HG03439 (cell line): ENCODE results near the gene OPN4.

Experiments
- ATAC-seq: cut with Tn5 transposase; IDR thresholded peaks from one replicate; pipeline ENCODE4 v1.9.1; 2021; ENCODE audit warnings: mild to moderate bottlenecking, moderate library complexity; ENCODE audit not compliant: unreplicated experiment

The OPN4 gene

DNA sequence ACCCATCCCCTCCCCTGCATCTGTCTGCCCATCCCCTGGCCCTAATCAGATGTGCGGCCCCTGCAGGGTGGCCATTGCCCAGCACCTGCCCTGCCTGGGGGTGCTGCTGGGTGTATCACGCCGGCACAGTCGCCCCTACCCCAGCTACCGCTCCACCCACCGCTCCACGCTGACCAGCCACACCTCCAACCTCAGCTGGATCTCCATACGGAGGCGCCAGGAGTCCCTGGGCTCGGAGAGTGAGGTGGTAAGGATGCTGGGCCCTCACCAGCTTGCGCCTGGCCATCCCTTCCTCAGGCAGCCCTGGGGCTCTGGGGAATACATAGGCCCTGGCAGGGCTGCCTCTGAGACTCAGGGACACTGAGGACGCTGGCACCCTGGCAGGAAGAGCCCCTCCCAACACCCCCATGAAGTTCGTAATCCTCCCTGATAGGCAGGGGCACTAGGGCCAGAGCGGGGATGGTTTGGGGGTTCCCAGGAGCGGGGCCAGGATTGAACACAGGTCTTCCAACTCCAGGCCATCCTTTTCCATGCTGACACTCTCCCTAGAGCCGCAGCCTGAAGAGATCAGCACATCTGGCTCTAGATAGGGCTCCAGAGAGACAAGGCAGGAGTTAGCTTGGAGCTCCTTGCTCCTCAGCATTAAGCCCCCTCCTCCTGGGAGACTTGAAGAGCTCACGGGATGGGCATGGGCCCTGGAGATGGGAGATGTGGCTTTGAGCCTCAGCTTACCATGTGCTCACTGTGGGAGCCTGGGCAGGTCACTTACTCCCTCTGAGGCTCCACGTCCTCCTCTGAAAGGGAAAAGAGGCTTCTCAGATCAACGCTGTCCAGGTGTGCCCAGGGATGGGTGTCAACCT is 8.1 kb downstream of the OPN4 start:
- no peak for ATAC-seq

DNA sequence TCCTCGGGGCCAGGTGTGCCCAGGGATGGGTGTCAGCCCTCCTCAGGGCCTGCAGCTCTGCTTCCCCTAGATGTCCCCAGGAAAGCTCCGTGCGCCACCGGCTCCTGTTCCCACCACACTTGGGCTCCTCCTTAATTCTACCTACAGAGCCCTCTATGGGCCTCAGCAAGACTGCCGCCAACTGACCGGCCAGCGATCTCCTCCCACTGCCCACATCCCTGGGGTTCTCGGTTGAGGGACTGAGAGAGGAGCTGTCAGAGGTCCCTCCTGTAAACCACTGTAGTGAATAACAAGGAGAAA is 8.6 kb downstream of the OPN4 start:
- no peak for ATAC-seq

DNA sequence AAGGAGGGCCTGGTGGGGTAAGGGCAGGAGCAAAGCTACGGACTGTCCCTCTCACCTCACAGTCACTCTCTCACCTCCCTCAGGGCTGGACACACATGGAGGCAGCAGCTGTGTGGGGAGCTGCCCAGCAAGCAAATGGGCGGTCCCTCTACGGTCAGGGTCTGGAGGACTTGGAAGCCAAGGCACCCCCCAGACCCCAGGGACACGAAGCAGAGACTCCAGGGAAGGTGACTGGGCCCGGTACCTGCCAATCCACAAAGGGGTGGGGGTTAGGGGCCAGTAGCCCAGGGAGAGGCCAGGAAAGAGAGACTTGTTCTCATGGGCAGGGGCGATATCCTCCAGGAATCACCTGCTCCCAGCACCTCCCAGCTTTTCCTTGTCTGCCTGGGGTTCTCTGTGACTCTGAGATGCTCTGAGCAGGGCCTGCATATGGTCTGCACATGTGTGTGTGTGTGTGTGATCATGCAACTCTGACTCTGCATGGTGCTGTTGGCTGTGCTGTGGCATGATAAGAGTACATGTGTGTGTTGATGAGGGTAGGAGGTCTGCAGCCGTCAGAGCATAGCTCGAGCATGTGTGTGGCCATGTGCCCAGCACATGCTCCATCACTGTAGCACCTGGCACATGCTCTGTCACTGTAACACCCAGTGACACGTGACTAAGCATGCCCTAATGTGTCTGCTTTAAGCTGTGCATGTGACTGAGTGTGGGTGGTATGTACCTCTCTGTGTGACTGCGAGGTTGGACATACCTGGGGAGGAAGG is 9.4 kb downstream of the OPN4 start:
- ATAC-seq = no peak

DNA sequence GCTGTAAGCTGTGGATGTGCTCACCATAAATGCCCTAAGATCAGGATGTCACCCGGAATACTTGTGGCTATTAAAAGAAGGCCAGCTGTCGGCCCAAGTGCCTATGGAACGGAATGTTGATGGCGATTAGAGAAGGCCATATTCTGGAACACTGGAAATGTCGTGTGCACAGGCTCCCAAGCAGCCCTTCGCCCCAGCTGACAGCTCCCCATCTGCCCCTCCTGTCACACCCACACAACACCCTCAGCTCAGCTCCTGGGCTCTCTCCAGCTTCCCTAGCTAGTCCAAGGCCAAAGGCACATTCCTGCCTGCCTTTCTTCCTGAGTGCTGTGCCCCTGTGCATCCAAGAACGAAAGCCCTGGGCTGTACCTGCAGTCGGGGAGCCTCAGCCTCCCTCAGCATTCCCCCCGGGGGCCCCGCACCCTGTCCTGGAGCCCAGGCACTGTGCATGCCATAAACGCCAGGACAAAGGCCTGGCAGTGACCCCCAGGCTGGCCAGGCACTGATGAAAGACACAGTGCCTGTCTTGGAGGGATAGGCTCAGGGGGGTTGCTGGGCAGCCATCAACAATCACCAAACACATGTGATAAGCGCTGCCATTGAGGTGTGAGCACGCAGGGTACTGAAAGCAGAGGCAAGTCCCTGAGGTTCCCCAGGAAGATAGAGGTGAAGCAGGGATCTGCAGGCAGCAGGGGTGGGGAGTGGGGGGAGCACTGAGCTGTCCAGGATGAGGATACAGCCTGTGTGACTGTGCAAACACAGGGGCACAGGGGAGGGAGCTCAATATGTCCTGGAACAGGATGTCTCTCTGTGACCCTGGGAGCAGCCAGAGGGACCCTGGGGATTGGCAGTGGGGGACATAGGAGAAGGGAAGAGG is 10.2 kb downstream of the OPN4 start:
- ATAC-seq = no peak

DNA sequence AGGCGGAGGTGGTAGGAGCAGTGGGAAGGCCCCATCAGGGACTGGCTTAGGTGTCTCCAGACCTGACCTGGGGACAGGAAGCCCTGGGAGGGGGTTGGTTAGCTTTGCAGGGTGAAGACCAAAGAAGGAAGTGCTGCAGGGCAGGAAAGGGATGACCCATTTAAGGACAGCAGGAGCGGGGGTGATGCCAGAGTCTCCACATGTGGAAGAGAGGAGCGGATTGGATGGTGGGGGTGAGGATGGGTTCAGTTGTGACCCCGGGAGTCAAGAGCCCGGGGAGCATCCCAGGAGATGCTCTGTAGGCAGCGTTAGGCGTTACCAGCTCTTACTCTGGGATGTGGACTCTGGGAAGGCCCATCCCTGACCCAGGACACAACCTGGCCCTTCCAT is 10.9 kb downstream of the OPN4 start:
- ATAC-seq = no peak

DNA sequence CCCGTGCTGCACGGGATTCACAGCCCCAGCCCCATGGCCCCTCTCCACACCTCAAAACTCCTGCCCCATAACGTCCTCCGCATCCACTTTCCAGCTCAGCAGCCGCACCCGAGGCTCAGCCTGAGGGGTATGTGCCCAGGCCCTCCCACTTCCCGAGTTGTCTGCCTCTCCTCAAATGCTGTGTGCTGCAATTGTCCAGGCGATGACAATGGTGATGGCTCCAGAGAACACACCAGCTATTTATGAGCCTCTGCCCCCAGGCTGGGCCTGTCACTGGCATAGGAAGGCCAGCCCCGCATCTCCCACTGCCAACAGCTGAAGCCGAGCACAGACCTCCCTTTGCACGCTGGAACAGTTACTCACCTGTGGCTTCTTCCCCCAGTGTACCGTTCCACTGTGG is 11.5 kb downstream of the OPN4 start:
- ATAC-seq = no peak

DNA sequence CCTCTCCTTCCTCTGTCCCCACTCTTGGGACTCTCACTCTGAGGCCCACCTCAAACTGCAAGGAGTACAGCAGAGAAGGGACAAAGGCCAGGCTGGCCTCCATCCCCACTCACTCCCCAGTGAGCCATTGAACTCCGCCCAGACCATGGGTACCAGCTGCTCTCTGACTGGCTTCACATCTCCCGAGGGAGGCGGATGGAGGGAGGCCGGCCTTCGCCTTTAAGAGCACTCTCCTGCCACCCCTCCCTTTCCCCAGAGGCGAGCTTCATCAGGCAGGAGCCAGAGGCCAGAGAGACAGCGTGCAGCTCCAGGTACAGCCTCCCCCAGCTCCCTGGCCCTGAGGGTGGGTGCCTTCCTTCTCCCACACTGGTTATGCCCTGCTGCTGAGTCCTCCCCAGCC is 12.2 kb downstream of the OPN4 start:
- no peak for ATAC-seq

DNA sequence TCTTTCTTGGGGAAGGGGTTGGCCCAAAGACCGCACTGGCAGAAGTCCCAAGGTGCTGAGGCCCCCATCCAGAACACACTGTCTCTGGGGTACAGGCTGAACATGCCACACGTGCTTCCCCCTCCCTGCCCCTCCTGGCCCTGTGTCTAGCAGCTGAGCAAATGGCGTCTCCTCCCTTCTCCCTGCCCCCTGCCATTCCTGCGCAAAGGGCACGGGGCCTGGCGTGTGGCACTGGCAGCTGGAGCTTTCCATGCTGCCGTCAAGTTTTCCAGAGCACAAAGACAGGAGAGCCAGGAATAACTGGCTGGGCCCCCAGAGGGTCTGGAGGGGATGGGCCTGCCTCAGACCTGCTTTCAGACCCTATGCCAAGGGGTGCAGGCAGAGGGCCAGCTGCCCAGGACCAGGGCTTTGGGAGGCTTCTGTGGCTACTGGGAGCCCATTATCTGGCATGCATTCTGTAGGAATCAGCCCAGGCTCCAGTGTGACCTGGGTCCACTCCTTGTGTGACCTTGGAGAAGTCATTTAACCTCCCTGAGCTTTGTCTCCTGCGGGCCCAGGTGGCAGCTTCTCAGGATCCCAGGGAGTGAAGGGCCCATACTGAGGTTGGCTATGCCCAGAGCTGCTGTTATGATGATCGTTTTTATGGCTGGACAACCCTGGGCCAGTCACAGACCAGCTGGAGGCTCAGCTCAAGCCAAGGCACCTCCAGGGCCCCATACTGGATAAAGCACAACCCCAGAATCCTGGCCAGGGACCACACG is 13.3 kb downstream of the OPN4 start:
- ATAC-seq = no peak

DNA sequence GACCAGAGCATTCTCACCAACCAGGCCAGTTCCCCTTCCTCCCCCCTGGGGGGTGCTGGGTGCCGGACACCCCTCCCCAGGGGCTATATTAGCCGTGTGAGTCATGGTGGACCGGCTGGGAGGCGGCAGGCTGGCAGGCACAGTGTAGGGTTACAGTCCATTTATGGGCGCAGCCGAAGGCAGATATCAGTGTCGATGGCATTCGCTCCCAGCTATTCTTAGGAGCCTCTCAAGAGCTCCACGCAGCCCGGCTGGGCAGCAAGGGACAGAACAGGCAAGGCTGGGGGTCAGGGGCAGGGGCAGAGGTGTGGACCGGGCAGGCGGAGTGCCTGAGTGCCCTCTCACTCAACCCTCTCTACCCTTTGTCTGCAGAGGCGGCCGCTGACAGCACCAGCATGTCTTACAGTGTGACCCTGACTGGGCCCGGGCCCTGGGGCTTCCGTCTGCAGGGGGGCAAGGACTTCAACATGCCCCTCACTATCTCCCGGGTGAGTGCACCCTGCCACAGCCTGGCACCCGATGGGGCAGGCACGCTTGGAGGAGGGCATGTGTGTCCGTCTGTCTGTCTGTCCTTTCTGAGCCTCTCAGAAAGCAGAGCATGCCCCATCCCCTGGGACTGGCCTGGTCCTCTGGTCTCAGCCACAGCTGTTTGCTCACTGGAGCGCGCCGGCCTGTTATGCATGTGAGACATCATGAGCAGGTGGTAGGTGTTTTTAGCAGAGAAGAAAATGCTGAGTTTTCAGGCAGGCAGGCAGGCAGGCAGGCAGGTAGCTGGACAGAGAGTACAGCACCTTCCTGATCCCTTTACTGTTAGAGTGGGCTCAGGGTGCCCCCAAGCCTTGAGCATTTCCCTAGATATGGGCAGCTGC is 14.2 kb downstream of the OPN4 start, which contains the start of gene LDB3:
LDB3 (plus strand) TSS at position 215 of the 869 bp plus-strand sequence; CDS start at position 396, 181 bp downstream.
- no peak for ATAC-seq

DNA sequence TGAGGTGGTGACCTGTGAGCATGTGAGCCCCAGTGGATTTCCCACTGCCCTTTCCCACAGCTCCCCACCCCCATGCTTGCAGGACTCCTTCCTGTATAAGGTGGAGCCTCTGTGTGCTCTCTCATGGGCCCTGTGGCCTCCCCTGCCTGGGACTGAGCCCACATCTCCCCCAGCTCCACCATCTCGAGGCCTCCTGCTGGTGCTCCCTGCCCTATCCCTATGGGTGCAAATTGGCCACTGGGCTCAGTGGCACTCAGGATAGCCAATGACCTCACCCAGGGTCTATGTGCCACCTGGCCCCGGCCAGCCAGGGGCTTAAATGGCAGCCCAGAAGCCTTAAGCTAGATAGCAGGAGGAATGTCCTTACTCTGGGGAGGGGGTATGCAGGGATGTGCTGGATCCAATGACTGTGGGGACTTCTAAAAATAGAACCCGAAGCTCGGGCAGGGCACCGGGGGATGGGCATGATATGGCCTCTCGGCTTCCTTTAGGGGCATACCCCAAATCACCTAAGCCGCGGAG is 16.0 kb downstream of the OPN4 start:
- ATAC-seq = no peak

DNA sequence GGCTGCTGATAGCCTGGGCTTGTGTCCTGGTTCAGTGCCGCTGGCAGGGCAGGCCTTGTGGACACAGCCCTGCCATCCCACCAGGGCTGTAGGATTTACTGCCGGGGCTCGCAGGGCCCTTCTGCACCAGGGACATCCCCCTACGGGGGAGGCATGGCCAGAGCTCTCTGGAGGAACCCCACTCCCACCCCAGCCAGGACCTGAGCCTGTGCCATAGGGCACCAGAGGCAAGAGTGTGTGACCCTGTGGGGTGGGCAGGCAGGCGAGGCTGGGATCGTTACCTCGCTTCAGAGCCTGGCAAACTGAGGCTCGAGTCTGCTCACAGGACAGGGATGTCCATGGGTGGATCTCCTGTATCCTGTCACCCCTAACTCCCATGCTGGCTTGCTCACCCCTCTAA is 16.5 kb downstream of the OPN4 start:
- no peak for ATAC-seq

DNA sequence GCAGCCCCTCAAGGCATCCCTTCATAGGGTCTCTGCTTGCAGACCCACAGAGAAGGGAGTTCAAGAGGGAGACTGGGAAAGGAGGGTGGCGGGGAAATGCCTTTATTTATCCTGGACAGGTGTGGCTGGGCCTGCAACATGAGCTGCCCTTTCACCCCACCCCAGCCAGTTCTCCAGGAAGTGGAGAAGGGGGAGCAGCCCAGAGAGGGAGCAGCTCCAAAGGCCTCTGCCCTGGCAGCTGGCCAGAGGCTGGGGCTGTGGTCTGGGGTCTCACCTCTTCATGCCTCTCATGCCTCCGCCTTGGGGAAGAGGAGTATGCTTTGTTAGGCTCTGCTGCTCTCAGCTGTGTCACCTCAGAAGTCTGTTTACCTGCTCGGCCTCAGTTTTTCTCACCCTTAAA is 17.1 kb downstream of the OPN4 start:
- ATAC-seq = no peak

DNA sequence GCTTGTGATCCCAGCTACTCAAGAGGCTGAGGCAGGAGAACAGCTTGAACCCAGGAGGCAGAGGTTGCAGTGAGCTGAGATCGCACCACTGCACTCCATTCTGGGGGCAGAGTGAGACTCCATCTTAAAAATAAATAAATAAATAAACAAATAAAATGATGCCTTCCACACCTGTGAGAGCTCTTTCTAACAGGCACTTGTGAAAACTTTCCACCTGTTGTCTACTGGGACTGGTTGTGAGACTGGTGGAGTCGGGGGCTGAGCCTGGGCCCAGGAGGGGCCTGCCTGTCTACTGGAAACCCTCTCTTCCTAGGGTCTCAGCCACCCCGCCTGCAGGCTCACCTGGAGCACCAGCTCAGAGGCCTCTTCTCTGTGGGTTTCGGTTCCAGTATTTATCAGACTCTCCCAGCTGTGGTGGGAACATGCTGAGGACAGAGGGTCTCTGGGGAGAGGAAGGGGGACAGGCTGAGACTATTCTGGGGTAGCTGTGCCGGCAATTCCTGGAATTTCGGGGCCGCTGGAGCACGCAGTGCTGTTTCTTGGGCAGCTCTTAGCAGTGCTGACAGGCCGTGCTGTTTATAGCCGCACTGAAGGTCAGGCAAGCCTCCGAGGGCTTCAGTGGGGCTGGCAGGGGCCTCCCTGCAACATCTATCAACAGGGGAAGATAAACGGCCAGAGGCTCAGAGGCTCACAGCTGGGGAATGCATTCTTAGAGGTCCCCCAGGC is 17.8 kb downstream of the OPN4 start:
- ATAC-seq = no peak

DNA sequence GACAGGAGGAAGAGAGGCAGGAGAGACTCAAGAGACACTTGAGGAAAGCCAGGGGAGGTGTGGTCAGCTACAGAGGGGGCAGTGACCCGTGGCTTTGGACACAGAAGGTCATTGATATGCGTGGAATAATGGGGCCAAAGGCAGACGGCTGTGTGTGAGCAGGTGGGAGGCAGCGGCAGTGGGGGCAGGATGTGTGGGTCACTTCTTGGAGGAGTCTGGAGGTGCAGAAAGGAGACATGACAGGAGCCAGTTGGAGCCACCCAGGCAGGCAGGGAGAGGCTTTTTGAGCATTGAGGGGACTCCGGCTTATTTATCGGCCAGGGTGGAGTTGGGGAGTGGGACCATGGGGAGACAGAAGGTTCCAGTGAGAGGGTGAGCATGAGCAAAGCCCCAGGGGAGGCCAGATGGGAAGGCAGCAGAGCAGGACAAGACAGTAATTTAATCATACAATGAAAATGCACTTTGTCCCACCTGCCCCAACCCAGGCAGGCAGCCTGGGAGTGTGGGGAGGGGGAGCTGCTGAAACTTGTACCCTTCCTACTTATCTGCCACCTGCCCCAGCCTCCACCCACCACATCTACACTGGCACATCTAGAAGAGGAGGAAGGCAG is 19.0 kb downstream of the OPN4 start:
- no peak for ATAC-seq

DNA sequence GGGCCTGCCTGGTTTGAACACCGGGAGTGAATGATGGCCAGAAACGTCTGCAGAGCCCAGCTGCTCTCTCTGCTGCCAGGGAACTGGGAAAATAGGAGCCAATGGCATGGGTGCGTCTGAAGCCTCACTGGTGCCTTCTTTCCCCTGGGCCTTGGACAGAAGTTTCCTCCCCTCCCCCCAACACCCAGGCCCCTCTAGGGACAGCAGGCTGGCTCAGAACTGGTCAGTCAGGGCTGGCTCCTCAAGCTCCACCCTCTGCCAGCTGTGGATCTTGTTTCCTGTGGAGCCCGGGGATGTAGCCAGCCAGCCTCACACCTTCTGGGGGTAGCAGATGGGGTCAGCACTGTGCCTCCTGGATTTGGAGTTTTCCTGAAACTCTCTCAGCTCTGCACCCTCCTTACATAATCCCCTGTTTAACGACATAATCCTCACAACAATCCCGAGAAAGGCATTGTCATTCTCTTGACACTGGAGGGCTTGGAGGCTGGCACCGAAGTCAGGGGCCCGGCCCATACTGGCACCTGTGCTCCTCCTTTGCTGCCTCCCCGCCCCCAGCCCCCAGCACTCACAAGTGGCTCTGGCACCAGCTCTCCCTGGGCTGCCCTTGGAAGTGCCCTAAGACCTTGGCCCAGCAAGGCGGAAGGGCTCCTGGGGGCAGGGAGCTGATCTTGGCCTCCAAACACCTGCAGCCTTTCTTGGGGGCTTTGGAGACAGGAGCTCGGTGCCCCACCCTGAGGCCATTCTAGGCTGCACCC is 19.7 kb downstream of the OPN4 start:
- ATAC-seq = no peak

DNA sequence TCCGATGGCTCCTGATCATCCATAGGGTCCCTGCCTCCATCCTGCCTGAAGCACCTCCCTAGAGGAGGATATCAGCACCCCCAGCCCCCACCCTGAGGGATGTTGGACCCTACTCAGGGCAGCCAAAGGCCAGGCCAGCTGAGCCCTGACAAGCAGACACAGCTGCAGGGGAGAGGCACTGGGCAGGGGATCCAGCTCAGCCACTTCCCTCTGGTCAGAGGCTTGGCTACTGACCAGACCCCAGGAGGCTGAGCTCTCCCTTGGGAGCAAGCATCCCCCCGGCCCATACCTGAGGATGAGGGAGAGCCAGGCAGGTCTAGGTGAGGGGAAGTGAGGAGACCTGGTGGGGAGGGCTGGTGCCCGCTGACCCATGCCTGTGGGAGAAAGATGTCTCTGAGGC is 20.6 kb downstream of the OPN4 start:
- no peak for ATAC-seq

DNA sequence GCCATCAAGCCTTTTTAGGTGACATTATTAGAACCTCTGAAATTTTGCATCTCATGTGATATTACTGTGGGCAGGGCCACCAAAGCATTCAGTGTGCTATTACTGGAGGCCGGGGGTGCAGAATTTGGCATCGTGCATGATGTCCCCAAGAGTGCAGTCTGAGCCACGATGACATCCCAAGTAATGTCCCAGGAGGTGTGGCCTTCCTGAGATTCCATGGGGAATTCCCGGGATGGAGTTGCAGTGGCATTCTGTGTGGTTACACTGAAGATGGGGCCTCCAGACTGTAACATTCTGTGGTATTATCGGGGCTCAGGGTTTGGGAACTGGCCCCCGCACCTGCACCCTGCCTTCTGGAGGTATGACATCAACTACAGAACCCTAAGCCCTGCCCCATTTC is 23.0 kb downstream of the OPN4 start:
- ATAC-seq = no peak
